Liver (tissue), 3 donors: ENCODE measurements around the gene SLC35F4.

ENCODE experiments used
- ATF3 ChIP-seq: IDR thresholded peaks from 2 replicates; pipeline ENCODE4 v1.6.1; 2016; ENCODE audit warnings: antibody characterized with exemption
- CTCF ChIP-seq: fragments of 150-350 bp; IDR thresholded peaks from 2 replicates; pipeline ENCODE4 v1.5.1; 2017; ENCODE audit warnings: improper control_type of control experiment, low read depth, low read length; ENCODE audit not compliant: missing input control
- GABPA ChIP-seq, 2 donors: IDR thresholded peaks in 1 of 2; conservative IDR thresholded peaks in 1 of 2; 2 replicates each; pipeline ENCODE4 v1.6.1; 2016; ENCODE audit warnings: antibody characterized with exemption in 2 of 2, mild to moderate bottlenecking in 1 of 2, moderate library complexity in 1 of 2
- JUND ChIP-seq, 2 donors: IDR thresholded peaks; 2 replicates each; pipeline ENCODE4 v1.6.1; 2016; ENCODE audit warnings: antibody characterized with exemption in 2 of 2
- RAD21 ChIP-seq, 2 donors: IDR thresholded peaks; 2 replicates each; pipeline ENCODE4 v1.6.1; 2016; ENCODE audit warnings: antibody characterized with exemption in 2 of 2, mild to moderate bottlenecking in 2 of 2
- REST ChIP-seq: IDR thresholded peaks from 2 replicates; pipeline ENCODE4 v1.6.1; 2016; ENCODE audit warnings: antibody characterized with exemption, mild to moderate bottlenecking
- ZBTB33 ChIP-seq: IDR thresholded peaks from 2 replicates; pipeline ENCODE4 v1.6.1; 2016; ENCODE audit warnings: antibody characterized with exemption
- donor health status: healthy.
- donor health status: healthy.

- TF ChIP-seq ZBTB33 = no peak
- TF ChIP-seq CTCF = no peak
- no peak for TF ChIP-seq RAD21 (IDR thresholded peaks at IDR 0.05)
- no peak for TF ChIP-seq REST
- TF ChIP-seq GABPA (IDR thresholded peaks at IDR 0.05 in 1 of 2, conservative IDR thresholded peaks at IDR 0.05 in 1 of 2) = no peak
- TF ChIP-seq JUND (IDR thresholded peaks at IDR 0.05) = no peak
- TF ChIP-seq ATF3 = no peak
Measured at GRCh38 chr14:57875985-57876384, 10.1 kb upstream of the SLC35F4 start.
